NCI-H774 (cell line): ENCODE data around the gene CASTOR2.
"Not testable (repeated sequence)": the region's sequence is repeated elsewhere in the genome, so short reads cannot be mapped to it uniquely, and the experiment has no call there.

Source experiments
- DNase-seq: peaks from one replicate; lab custom pipeline; 2025; lab: John Stamatoyannopoulos, UW

The CASTOR2 gene

GRCh38 chr7:74994869-74995543 is 30.5 kb downstream of the CASTOR2 start:
- not testable (repeated sequence) for DNase-seq

GRCh38 chr7:74996361-74996760 is 31.9 kb downstream of the CASTOR2 start:
- not testable (repeated sequence) for DNase-seq

GRCh38 chr7:74997811-74998210 is 33.3 kb downstream of the CASTOR2 start:
- not testable (repeated sequence) for DNase-seq

- DNase-seq, result not testable (repeated sequence)
Measured at GRCh38 chr7:75001356-75001755, 36.9 kb downstream of the CASTOR2 start.

- DNase-seq, result no peak
Measured at GRCh38 chr7:75010036-75010435, 45.5 kb downstream of the CASTOR2 start.

GRCh38 chr7:75017832-75018231 is 53.3 kb downstream of the CASTOR2 start:
- DNase-seq, result no peak

- no peak for DNase-seq
Measured at GRCh38 chr7:75018570-75019364, 54.3 kb downstream of the CASTOR2 start.

GRCh38 chr7:75019800-75020199 is 55.3 kb downstream of the CASTOR2 start:
- no peak for DNase-seq

GRCh38 chr7:75024922-75025321 is 60.4 kb downstream of the CASTOR2 start:
- no peak for DNase-seq

- no peak for DNase-seq
Measured at GRCh38 chr7:75028299-75028698, 63.8 kb downstream of the CASTOR2 start.

- DNase-seq, result no peak
Measured at GRCh38 chr7:75033064-75033463, 68.6 kb downstream of the CASTOR2 start.

- no peak for DNase-seq
Measured at GRCh38 chr7:75033826-75034225, 69.3 kb downstream of the CASTOR2 start.

GRCh38 chr7:75038508-75038907 is 74.0 kb downstream of the CASTOR2 start:
- no peak for DNase-seq

GRCh38 chr7:75039166-75039565 is 74.7 kb downstream of the CASTOR2 start:
- DNase-seq, result no peak

- no peak for DNase-seq
Measured at GRCh38 chr7:75039709-75040108, 75.2 kb downstream of the CASTOR2 start.

- no peak for DNase-seq
Measured at GRCh38 chr7:75040512-75040911, 76.0 kb downstream of the CASTOR2 start.

- DNase-seq, result no peak
Measured at GRCh38 chr7:75042286-75042685, 77.8 kb downstream of the CASTOR2 start.

- no peak for DNase-seq
Measured at GRCh38 chr7:75042831-75043703, 78.6 kb downstream of the CASTOR2 start.

- no peak for DNase-seq
Measured at GRCh38 chr7:75045881-75046280, 81.4 kb downstream of the CASTOR2 start.

GRCh38 chr7:75048435-75049379 is 84.2 kb downstream of the CASTOR2 start:
- no peak for DNase-seq

GRCh38 chr7:75049817-75050216 is 85.3 kb downstream of the CASTOR2 start:
- no peak for DNase-seq
